GM19240 (cell line): Measurements from ENCODE around the gene ZNF883.

ENCODE experiments used
- DNase-seq: peaks from one replicate; pipeline ENCODE4 v3.0.0; 2011; ENCODE audit warnings: low spot score; ENCODE audit not compliant: insufficient read length

ZNF883 gene

GRCh38 chr9:112921549-112921948 is 90.4 kb downstream of the ZNF883 start:
- DNase-seq: no peak

GRCh38 chr9:112917987-112918362 is 94.0 kb downstream of the ZNF883 start:
- no peak for DNase-seq

GRCh38 chr9:112917047-112917986 is 94.7 kb downstream of the ZNF883 start:
- no peak for DNase-seq

DNA sequence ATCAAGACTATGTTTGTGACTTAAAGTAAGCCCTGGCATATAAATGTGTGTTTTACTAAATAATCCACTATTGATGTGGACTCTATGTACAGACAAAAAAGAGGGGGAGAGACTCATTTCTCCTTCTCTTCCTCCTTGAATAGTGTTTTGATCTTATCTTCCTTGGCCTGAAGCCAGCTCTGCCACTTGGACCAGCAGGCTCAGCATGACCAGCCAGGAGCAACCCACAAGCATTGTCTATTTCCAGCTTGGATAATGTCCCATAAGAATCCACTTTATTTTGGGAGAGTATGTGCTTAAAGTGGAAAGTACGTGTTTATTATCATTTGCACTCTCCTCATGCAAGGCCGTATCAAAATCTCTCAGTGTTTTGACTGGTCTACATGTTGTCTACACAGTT is 97.5 kb downstream of the ZNF883 start:
- DNase-seq: no peak

DNA sequence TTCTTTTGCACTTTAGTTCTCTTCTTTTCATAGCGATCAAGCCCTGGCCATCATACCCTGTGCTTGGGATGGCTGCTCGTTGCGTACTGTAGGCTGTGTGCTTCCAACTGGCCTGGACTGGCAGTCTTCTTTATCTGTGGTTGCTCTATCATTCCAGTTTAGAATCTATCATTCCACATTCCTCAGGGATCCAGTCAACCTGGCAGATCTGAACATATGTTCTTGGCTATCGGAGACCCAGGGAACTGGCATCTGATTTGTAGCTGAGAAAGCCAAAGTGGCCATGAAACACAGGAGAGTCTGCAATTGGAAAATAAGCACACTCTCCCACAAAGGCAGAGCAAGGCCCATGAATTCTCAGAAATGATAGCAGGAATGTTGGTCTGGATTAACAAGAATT is 98.7 kb downstream of the ZNF883 start:
- no peak for DNase-seq

DNA sequence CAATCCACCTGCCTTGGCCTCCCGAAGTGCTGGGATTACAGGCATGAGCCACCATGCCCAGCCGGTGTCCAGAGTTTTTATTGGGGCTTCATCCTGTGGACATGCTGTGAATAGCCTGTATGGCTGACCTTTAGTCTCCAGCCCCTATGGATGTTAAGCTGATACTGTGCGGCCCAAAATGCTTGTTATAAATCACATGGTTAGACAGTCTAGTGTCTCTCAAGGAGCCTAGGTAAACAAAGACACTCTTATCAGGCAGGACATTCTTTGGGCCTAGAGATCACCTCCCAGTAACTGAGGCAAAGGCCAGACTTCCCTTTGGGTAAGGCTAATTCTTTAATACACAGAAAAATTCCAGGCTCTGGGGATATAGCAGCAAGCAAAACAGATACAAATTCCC is 99.4 kb downstream of the ZNF883 start:
- no peak for DNase-seq

- no peak for DNase-seq
Measured at GRCh38 chr9:112911736-112912135, 100.3 kb downstream of the ZNF883 start.
